GM23338 (cell line): ENCODE measurements around the gene ENC1.

Experiments
- CREB1 ChIP-seq: fragments of 250-450 bp; sonication (Bioruptor Pico); IDR thresholded peaks from 2 replicates; pipeline ENCODE4 v1.5.0; 2020; ENCODE audit warnings: low read depth, mild to moderate bottlenecking, moderate library complexity
- CTCF ChIP-seq, 2 experiments: fragments of 200-600 bp in 1 of 2; sonication (generic) in 1 of 2; conservative IDR thresholded peaks; 2 replicates each; pipeline versions ENCODE4 v1.5.1 to v1.6.1; 2016 to 2017; ENCODE audit warnings: antibody characterized with exemption in 2 of 2, low read depth in 2 of 2, mild to moderate bottlenecking in 2 of 2, moderate library complexity in 1 of 2
- EZH2 ChIP-seq: fragments of 200-600 bp; sonication (generic); IDR thresholded peaks from one replicate; pipeline ENCODE4 v1.8.0; 2017; ENCODE audit warnings: antibody characterized with exemption, mild to moderate bottlenecking, low read depth; ENCODE audit not compliant: unreplicated experiment
- EZH2phosphoT487 ChIP-seq: fragments of 200-600 bp; sonication (generic); IDR thresholded peaks from one replicate; pipeline ENCODE4 v1.8.1; 2018; ENCODE audit warnings: antibody characterized with exemption; ENCODE audit not compliant: unreplicated experiment
- JUNB ChIP-seq: IDR thresholded peaks from one replicate; pipeline ENCODE4 v1.6.1; 2016; ENCODE audit warnings: antibody characterized with exemption; ENCODE audit not compliant: unreplicated experiment
- NANOG ChIP-seq: IDR thresholded peaks from 2 replicates; pipeline ENCODE4 v1.6.1; 2016; ENCODE audit warnings: antibody characterized with exemption, borderline replicate concordance
- POLR2AphosphoS5 ChIP-seq: IDR thresholded peaks from 2 replicates; pipeline ENCODE4 v1.6.1; 2016; ENCODE audit warnings: antibody characterized with exemption, low read depth
- REST ChIP-seq: IDR thresholded peaks from one replicate; pipeline ENCODE4 v1.6.1; 2018; ENCODE audit warnings: antibody characterized with exemption; ENCODE audit not compliant: unreplicated experiment
- STAT1 ChIP-seq: IDR thresholded peaks from one replicate; pipeline ENCODE4 v1.6.1; 2016; ENCODE audit warnings: antibody characterized with exemption; ENCODE audit not compliant: unreplicated experiment
- ZNF114 ChIP-seq: fragments of 250-450 bp; sonication (Bioruptor Pico); IDR thresholded peaks from 2 replicates; pipeline ENCODE4 v1.5.0; 2020; ENCODE audit warnings: mild to moderate bottlenecking, moderate library complexity
- ZNF331 ChIP-seq: fragments of 250-450 bp; sonication (Bioruptor Pico); IDR thresholded peaks from 2 replicates; pipeline ENCODE4 v1.5.0; 2020; ENCODE audit warnings: low read depth, mild to moderate bottlenecking, moderate library complexity
- TF ChIP-seq, protein P1 (sequence below): IDR thresholded peaks from 2 replicates; pipeline ENCODE4 v1.6.1; 2016; ENCODE audit warnings: antibody characterized with exemption

DNA sequence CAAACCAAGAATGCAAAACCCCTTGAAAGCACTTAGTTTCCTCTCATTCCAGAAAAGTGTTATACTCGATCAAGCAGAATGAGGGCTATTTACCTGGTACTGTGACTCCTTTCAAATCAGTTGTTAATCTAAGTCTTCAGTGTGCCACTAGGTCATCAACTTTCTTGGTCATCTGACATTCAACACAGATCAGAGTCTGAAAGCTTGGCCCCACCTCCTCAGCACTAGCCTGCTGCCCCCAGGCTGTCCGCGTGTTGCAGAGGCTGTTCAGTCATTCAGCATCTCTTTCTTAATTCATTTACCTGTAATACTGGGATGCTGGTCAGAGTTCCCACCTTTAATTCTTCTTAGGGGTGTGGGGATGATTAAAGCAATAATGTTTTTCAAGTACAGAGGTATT, 28.5 kb downstream of the ENC1 start:
- TF ChIP-seq EZH2phosphoT487 (no peak), CTCF (conservative IDR thresholded peaks at IDR 0.05; ENCODE audit: low read depth in 2 of 2) (no peak), REST (no peak), POLR2AphosphoS5 (no peak), ZNF114 (CRISPR knock-in tag) (no peak), EZH2 (no peak), CREB1 (CRISPR knock-in tag) (no peak), STAT1 (no peak), JUNB (no peak), ZNF331 (CRISPR knock-in tag) (no peak), NANOG (no peak)
- TF ChIP-seq, protein P1, sequence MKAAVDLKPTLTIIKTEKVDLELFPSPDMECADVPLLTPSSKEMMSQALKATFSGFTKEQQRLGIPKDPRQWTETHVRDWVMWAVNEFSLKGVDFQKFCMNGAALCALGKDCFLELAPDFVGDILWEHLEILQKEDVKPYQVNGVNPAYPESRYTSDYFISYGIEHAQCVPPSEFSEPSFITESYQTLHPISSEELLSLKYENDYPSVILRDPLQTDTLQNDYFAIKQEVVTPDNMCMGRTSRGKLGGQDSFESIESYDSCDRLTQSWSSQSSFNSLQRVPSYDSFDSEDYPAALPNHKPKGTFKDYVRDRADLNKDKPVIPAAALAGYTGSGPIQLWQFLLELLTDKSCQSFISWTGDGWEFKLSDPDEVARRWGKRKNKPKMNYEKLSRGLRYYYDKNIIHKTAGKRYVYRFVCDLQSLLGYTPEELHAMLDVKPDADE, result no peak
